HEK293T (cell line): Measurements from ENCODE around the gene MRPL27.

Source experiments
- CTCF ChIA-PET: fragments of 350-600 bp; formaldehyde crosslinking; extraction: SDS; loops from one replicate; lab custom pipeline; 2021; ENCODE audit warnings: antibody characterized with exemption, inconsistent platforms; lab: Yijun Ruan, JAX
- POLR2A ChIA-PET: fragments of 350-600 bp; formaldehyde crosslinking; extraction: SDS; loops from one replicate; lab custom pipeline; 2020; ENCODE audit warnings: antibody characterized with exemption, inconsistent platforms; lab: Yijun Ruan, JAX
- DNase-seq: peaks from one replicate; pipeline ENCODE4 v3.0.0; 2012; ENCODE audit warnings: mixed read lengths; ENCODE audit errors: extremely low spot score
- ARNT ChIP-seq: fragments of 450-650 bp; IDR thresholded peaks from 2 replicates; pipeline ENCODE4 v1.6.1; 2017; ENCODE audit warnings: mild to moderate bottlenecking
- BHLHE40 ChIP-seq: fragments of 450-650 bp; IDR thresholded peaks from 2 replicates; pipeline ENCODE4 v1.6.1; 2016; ENCODE audit warnings: mild to moderate bottlenecking, moderate library complexity, borderline replicate concordance
- CTBP1 ChIP-seq: fragments of 450-650 bp; IDR thresholded peaks from 2 replicates; pipeline ENCODE4 v1.6.1; 2016; ENCODE audit warnings: borderline replicate concordance
- ELF4 ChIP-seq: fragments of 450-650 bp; IDR thresholded peaks from 2 replicates; pipeline ENCODE4 v1.6.1; 2017; ENCODE audit warnings: antibody characterized with exemption
- FOXA1 ChIP-seq: fragments of 450-650 bp; IDR thresholded peaks from 2 replicates; pipeline ENCODE4 v1.6.1; 2016; ENCODE audit warnings: mild to moderate bottlenecking
- FOXK2 ChIP-seq: fragments of 450-650 bp; IDR thresholded peaks from 2 replicates; pipeline ENCODE4 v1.6.1; 2016; ENCODE audit warnings: mild to moderate bottlenecking
- FOXM1 ChIP-seq: fragments of 450-650 bp; IDR thresholded peaks from 2 replicates; pipeline ENCODE4 v1.6.1; 2017; ENCODE audit warnings: mild to moderate bottlenecking, borderline replicate concordance
- HDGF ChIP-seq: fragments of 450-650 bp; IDR thresholded peaks from 2 replicates; pipeline ENCODE4 v1.6.1; 2017; ENCODE audit warnings: antibody characterized with exemption, borderline replicate concordance
- L3MBTL2 ChIP-seq: fragments of 450-650 bp; conservative IDR thresholded peaks from 2 replicates; pipeline ENCODE4 v1.6.1; 2016; ENCODE audit warnings: mild to moderate bottlenecking
- LEF1 ChIP-seq: fragments of 450-650 bp; IDR thresholded peaks from 2 replicates; pipeline ENCODE4 v1.6.1; 2017; ENCODE audit warnings: mild to moderate bottlenecking, borderline replicate concordance
- NFRKB ChIP-seq: fragments of 450-650 bp; IDR thresholded peaks from 2 replicates; pipeline ENCODE4 v1.6.1; 2016; ENCODE audit warnings: mild to moderate bottlenecking, moderate library complexity
- SP1 ChIP-seq: fragments of 450-650 bp; IDR thresholded peaks from 2 replicates; pipeline ENCODE4 v1.6.1; 2017
- SUZ12 ChIP-seq: fragments of 450-650 bp; IDR thresholded peaks from 2 replicates; pipeline ENCODE4 v1.6.1; 2016; ENCODE audit warnings: mild to moderate bottlenecking
- TARDBP ChIP-seq: fragments of 450-650 bp; IDR thresholded peaks from 2 replicates; pipeline ENCODE4 v1.6.1; 2016
- ZNF384 ChIP-seq: fragments of 450-650 bp; IDR thresholded peaks from 2 replicates; pipeline ENCODE4 v1.6.1; 2016
- TF ChIP-seq, protein P1 (sequence below): fragments of 450-650 bp; IDR thresholded peaks from 2 replicates; pipeline ENCODE4 v1.6.1; 2016

MRPL27 gene

DNA sequence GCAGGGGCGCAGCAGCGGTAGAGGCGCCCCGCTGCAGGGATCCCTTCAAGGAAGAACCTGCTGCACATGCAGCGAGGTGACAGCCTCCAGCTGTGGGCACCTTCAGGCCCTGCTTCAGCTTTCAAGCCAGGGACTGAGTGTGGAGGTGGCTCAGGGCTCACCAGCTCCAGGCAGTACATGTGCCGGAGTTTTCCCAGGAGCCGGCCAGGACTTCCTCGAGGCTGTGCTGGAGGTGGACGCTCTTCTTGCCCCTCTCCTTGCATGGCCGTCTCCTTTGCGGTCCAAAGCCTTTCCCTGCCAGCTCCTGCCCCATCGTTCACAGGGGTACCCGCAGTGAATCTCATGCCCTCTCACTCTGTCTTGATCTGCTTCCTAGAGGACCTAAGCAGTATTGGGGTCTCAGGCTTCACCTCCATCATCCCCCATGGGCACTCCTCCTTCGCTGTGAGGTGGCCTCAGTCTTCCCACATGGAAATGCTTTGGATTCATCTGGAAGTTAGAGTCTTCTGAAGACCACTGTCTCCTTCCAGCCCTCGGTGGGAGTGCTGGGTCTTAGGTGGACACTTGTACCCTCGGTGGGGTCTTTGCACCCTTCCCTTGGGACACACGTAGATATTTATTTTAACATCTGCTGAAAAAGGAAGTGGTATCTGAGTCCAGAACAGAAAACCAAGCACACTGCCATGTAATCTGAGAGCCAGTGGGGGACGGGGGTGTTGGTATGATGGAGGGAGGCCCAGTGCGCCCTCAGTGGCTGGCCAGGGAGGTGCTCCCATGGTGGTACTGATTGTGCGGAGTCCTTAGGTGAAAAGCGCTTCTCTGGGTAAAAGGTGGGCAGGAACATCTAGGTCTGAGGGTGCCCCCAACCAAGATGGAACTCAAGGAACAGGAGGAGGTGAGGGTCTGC lies 20.0 kb downstream of the MRPL27 start:
- no peak for DNase-seq

DNA sequence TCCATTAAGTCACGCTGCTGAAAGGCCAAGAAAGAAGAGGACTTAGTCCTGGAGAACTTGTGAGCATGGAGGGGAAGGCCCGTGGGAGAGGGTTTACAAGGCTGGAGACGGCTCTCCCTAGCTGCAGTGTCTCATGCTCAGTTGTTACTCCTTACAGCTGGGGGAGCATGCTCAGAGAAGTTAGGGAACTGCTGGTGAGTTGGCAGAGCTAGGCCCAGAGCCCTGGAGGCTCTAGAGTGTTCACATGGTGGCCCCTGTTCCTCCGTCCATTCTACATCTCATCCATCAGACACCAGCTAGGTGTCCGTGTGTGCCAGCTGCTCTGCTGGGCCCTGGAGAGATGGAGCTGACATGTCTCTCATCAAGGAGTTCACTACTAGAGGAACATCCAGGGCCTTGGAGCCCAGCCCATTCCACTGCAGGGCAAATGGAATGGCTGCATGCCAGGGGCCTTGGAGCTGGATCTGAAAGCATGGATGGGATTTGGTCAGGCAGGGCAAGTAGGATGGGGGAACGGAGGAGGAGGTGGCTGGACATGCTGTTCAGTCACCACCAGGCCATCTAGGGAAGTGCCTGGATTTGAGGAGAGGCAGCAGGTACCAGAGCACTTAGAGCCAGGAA lies 20.8 kb downstream of the MRPL27 start:
- CTCF ChIA-PET, result interaction anchor here (1.3 kb wide), 1 partner anchor 10 kb away, joined by 7 read pairs; no protein-coding TSS in a partner anchor

More for the DNA sequence above, 20.0 kb downstream of the MRPL27 start:
- POLR2A ChIA-PET, result interaction anchor here (0.7 kb wide), 1 partner anchor 126 kb away, joined by 3 read pairs; no protein-coding TSS in a partner anchor
- TF ChIP-seq CTBP1 (no peak), FOXA1 (no peak), FOXK2 (no peak), SUZ12 (no peak), TARDBP (no peak), ZNF384 (no peak), NFRKB (no peak), BHLHE40 (no peak), L3MBTL2 (no peak), HDGF (no peak), LEF1 (no peak), SP1 (no peak), ELF4 (no peak), ARNT (no peak), FOXM1 (no peak)
- TF ChIP-seq, protein P1, sequence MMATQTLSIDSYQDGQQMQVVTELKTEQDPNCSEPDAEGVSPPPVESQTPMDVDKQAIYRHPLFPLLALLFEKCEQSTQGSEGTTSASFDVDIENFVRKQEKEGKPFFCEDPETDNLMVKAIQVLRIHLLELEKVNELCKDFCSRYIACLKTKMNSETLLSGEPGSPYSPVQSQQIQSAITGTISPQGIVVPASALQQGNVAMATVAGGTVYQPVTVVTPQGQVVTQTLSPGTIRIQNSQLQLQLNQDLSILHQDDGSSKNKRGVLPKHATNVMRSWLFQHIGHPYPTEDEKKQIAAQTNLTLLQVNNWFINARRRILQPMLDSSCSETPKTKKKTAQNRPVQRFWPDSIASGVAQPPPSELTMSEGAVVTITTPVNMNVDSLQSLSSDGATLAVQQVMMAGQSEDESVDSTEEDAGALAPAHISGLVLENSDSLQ, result no peak
- CTCF ChIA-PET, result interaction anchor here (1.3 kb wide), 1 partner anchor 9 kb away, joined by 7 read pairs; no protein-coding TSS in a partner anchor

DNA sequence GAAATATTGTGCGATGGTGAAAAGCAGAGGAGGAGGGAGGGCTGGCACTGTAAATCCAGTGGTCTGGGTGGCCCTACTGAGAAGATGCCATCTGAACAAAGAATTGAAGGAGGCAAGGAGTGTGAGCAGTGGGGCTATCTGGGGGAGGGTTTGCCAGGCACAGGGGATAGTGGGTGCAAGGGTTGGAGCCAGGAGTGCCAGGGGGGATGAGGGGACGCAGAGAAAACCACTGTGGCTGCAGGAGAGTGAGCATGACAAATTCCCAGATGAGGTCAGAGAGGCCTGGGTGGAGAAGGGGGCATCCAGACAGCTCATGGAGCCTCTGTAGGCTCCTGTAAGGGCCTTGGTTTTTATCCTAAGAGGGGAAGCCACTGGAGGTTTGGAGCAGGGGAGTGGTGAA lies 22.3 kb downstream of the MRPL27 start:
- CTCF ChIA-PET, result no interaction called here
- DNase-seq, result no peak
- POLR2A ChIA-PET, result interaction anchor here (0.6 to 1.0 kb wide), 2 partner anchors 9 to 129 kb away, joined by 3 read pairs; no protein-coding TSS in a partner anchor
- TF ChIP-seq FOXK2 (no peak), ELF4 (no peak), NFRKB (no peak)

More for the DNA sequence above, 20.8 kb downstream of the MRPL27 start:
- TF ChIP-seq FOXM1, result no peak
- no peak for TF ChIP-seq FOXK2
- TF ChIP-seq ARNT, result no peak
- TF ChIP-seq CTBP1, result no peak
- no peak for TF ChIP-seq SP1
- no peak for TF ChIP-seq BHLHE40
- no peak for TF ChIP-seq ZNF384
- no peak for TF ChIP-seq ELF4
- TF ChIP-seq, protein P1, result no peak
- no peak for TF ChIP-seq TARDBP
- TF ChIP-seq NFRKB, result no peak
- TF ChIP-seq LEF1, result no peak
- no peak for TF ChIP-seq L3MBTL2
- TF ChIP-seq FOXA1, result no peak
- TF ChIP-seq SUZ12, result no peak
- TF ChIP-seq HDGF, result no peak
- no peak for DNase-seq
- POLR2A ChIA-PET, result interaction anchor here (0.7 kb wide), 1 partner anchor 127 kb away, joined by 3 read pairs; no protein-coding TSS in a partner anchor

DNA sequence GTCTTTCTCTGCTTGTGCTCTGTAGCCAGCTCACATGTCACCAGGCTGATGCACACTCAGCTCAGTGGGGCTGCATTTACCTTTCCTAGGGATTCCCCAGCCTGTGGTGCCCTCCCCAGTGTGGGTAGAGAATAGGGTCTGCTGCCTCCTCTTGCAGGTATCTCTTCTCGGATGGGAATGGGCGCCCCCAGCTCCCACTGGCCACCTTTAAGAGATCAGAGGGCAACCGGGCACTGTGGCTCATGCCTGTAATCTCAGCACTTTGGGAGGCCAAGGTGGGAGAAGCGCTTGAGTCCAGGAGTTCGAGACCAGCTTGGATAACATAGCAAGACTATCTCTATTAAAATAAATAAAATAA lies 23.8 kb downstream of the MRPL27 start:
- POLR2A ChIA-PET, result interaction anchor here (1.1 to 1.2 kb wide), 3 partner anchors 13 to 130 kb away, joined by 3 read pairs; no protein-coding TSS in a partner anchor

More for the DNA sequence above, 23.8 kb downstream of the MRPL27 start:
- TF ChIP-seq FOXK2, result no peak
- TF ChIP-seq LEF1, result no peak
- TF ChIP-seq SP1, result no peak
- TF ChIP-seq FOXM1, result no peak
- no peak for TF ChIP-seq TARDBP
- TF ChIP-seq L3MBTL2, result no peak
- TF ChIP-seq HDGF, result no peak
- TF ChIP-seq ELF4, result no peak
- no peak for TF ChIP-seq NFRKB
- no peak for TF ChIP-seq SUZ12
- TF ChIP-seq CTBP1, result no peak
- TF ChIP-seq, protein P1, result no peak
- no peak for TF ChIP-seq ARNT
- TF ChIP-seq BHLHE40, result no peak
- no peak for DNase-seq
- CTCF ChIA-PET, result interaction anchor here (0.5 to 1.7 kb wide), 2 partner anchors 8 to 13 kb away, joined by 3 to 6 read pairs; no protein-coding TSS in a partner anchor
